Measurements from ENCODE around the gene ZNF501. TPM values are rescaled to one million over a fixed set of nuclear protein-coding genes. Genes with fewer than 3 reads are reported as not detected.
A peak's percentile ranks its signal among the peaks of the same experiment; 100 is the strongest.

The ZNF501 gene
- total and polyA plus RNA-seq, 2 donors (not counting 3 experiments of a cell fraction or from before 2014, with no cell fraction given) = 0.92 to 3.9 TPM

DNA sequence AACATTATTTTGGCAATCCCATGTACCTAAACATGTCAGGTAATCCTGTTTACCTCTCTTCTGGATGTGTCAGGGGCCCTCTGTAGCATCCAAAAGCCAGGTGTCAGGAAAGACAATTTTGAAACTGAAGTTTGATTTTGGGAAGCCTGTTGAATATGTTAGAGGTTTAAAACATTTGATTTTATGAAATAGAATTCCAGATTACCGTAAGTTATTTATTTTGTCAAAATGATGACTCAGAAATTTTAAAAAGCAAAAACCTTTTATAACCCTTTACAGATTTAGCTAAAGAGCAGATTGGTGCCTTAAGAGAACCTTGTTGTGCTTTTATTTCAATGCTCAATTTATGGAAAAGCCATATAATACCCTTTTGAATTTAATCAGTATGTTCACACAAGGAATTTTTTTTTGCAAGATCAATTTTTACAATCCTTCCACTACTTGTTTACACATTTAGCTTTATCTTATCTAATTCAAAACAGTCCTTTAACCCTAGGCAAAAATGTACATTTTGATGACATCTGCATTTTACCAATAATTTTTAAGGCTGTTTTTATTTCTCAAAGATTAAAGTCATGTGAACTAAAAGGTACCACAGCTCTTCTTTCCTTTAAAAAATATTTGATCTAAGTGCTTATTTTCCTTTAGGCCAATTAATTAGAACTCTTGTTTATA, 42.1 kb downstream of the ZNF501 start:
- H3K9me3 ChIP-seq (replicated peaks; ENCODE audit: control insufficient read depth, insufficient read depth, low read length) = no peaks in the 10 kb centered on the region
- no peaks in the 10 kb centered on the region for H3K9me1 ChIP-seq (replicated peaks; ENCODE audit: control insufficient read depth, extremely low read depth, insufficient read depth, low read length)
- H2AFZ ChIP-seq (ENCODE audit: low read depth, low read length) = no peak overlapping the region
- H3K9ac ChIP-seq (replicated peaks; ENCODE audit: extremely low read depth, insufficient read depth, low read length) = no peak overlapping the region
- dilution Hi-C loops (cut with MboI; ENCODE audit: extremely low pct_ligation_motif_present, low sequenced_read_pairs) = no loop called here
- DNase-seq (ENCODE audit: low read depth, low spot score) = no peak
- BruUV-seq (replicated peaks) = no TSS peak
- intact Hi-C loops (cut with micrococcal nuclease) = no loop called here
- H3K27ac ChIP-seq (ENCODE audit: insufficient read depth, low read depth, low read length) = no peak overlapping the region
- H4K20me1 ChIP-seq (replicated peaks; ENCODE audit: control insufficient read depth, extremely low read depth, insufficient read depth, low read length) = no peaks in the 10 kb centered on the region
- TF ChIP-seq POLR2A (IDR thresholded peaks at IDR 0.05; ENCODE audit: low read depth, low read length) (no peak), JUN (IDR thresholded peaks at IDR 0.05; ENCODE audit: borderline replicate concordance, insufficient read depth, insufficient read length, low read depth) (no peak), GATA2 (IDR thresholded peaks at IDR 0.05; ENCODE audit: insufficient read depth, insufficient read length, low read depth, low read length) (no peak), MYC (IDR thresholded peaks at IDR 0.05; ENCODE audit: low read depth, low read length) (no peak)
- no peaks in the 10 kb centered on the region for H3K27me3 ChIP-seq (ENCODE audit: control insufficient read depth in 2 of 2, insufficient read depth in 2 of 2, low read length in 2 of 2)
- peaks cover 45% of the 10 kb centered on the region for H3K79me2 ChIP-seq (ENCODE audit: control insufficient read depth, insufficient read depth, low read length)
- no peak overlapping the region for H3K4me2 ChIP-seq (ENCODE audit: insufficient read depth, low read length)
- H3K4me3 ChIP-seq (replicated peaks in 1 of 3; ENCODE audit: insufficient read depth in 1 of 3, low read depth in 1 of 3, low read length in 3 of 3) = no peak overlapping the region
- H3K36me3 ChIP-seq (ENCODE audit: control insufficient read depth in 2 of 2, extremely low read depth in 1 of 2, insufficient read depth in 2 of 2, low read length in 2 of 2) = no peaks in the 10 kb centered on the region
- ChIA-PET CTCF (no interaction called here), POLR2A (no interaction called here)
- no peaks in the 10 kb centered on the region for H3K4me1 ChIP-seq (ENCODE audit: control insufficient read depth, extremely low read depth, insufficient read depth, low read length)
- peak; percentile 67 for FAIRE-seq

DNA sequence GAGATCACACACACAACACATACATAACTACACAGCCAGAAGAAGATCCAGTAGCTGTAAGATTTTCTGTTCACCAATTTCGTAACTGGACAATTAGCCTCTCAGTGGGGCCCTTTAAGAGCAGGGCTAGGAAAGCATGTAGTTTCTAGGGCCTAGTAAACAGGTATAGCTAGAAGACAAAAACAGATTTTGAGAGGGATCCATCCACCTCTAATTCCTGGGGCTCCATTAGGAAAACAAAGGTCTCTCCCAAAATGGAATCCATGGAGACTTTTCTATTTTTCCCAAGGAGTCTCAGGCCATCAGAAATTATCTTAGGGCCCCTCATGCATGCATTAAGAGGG, 42.6 kb downstream of the ZNF501 start:
- no TSS peak for BruUV-seq (replicated peaks)
- CTCF ChIA-PET = no interaction called here
- peaks cover 43% of the 10 kb centered on the region for H3K79me2 ChIP-seq (ENCODE audit: control insufficient read depth, insufficient read depth, low read length)

More for the DNA sequence above, 42.6 kb downstream of the ZNF501 start:
- Histone ChIP-seq H3K4me3 (replicated peaks in 1 of 3; ENCODE audit: insufficient read depth in 1 of 3, low read depth in 1 of 3, low read length in 3 of 3) (no peak overlapping the region), H3K4me2 (ENCODE audit: insufficient read depth, low read length) (no peak overlapping the region), H3K4me1 (ENCODE audit: control insufficient read depth, extremely low read depth, insufficient read depth, low read length) (no peaks in the 10 kb centered on the region), H3K27me3 (ENCODE audit: control insufficient read depth in 2 of 2, insufficient read depth in 2 of 2, low read length in 2 of 2) (no peaks in the 10 kb centered on the region), H4K20me1 (replicated peaks; ENCODE audit: control insufficient read depth, extremely low read depth, insufficient read depth, low read length) (no peaks in the 10 kb centered on the region), H3K27ac (ENCODE audit: insufficient read depth, low read depth, low read length) (no peak overlapping the region), H3K9ac (replicated peaks; ENCODE audit: extremely low read depth, insufficient read depth, low read length) (no peak overlapping the region), H2AFZ (ENCODE audit: low read depth, low read length) (no peak overlapping the region), H3K9me1 (replicated peaks; ENCODE audit: control insufficient read depth, extremely low read depth, insufficient read depth, low read length) (no peaks in the 10 kb centered on the region), H3K9me3 (replicated peaks; ENCODE audit: control insufficient read depth, insufficient read depth, low read length) (no peaks in the 10 kb centered on the region), H3K36me3 (ENCODE audit: control insufficient read depth in 2 of 2, extremely low read depth in 1 of 2, insufficient read depth in 2 of 2, low read length in 2 of 2) (no peaks in the 10 kb centered on the region)
- DNase-seq (ENCODE audit: low read depth, low spot score) (no peak), FAIRE-seq (no peak)
- POLR2A ChIA-PET = no interaction called here
- dilution Hi-C loops (cut with MboI; ENCODE audit: extremely low pct_ligation_motif_present, low sequenced_read_pairs) (no loop called here), intact Hi-C loops (cut with micrococcal nuclease) (no loop called here)
- TF ChIP-seq MYC (IDR thresholded peaks at IDR 0.05; ENCODE audit: low read depth, low read length) (no peak), POLR2A (IDR thresholded peaks at IDR 0.05; ENCODE audit: low read depth, low read length) (no peak), EZH2 (IDR thresholded peaks at IDR 0.05; ENCODE audit: borderline replicate concordance, low read depth, low read length, severe bottlenecking) (no peak), JUN (IDR thresholded peaks at IDR 0.05; ENCODE audit: borderline replicate concordance, insufficient read depth, insufficient read length, low read depth) (no peak), POLR2AphosphoS5 (IDR thresholded peaks at IDR 0.05; ENCODE audit: insufficient read depth, low read depth, low read length) (no peak), GATA2 (IDR thresholded peaks at IDR 0.05; ENCODE audit: insufficient read depth, insufficient read length, low read depth, low read length) (no peak), FOS (IDR thresholded peaks at IDR 0.05; ENCODE audit: borderline replicate concordance, insufficient read depth, low read length) (no peak)
- TF ChIP-seq, protein P1, sequence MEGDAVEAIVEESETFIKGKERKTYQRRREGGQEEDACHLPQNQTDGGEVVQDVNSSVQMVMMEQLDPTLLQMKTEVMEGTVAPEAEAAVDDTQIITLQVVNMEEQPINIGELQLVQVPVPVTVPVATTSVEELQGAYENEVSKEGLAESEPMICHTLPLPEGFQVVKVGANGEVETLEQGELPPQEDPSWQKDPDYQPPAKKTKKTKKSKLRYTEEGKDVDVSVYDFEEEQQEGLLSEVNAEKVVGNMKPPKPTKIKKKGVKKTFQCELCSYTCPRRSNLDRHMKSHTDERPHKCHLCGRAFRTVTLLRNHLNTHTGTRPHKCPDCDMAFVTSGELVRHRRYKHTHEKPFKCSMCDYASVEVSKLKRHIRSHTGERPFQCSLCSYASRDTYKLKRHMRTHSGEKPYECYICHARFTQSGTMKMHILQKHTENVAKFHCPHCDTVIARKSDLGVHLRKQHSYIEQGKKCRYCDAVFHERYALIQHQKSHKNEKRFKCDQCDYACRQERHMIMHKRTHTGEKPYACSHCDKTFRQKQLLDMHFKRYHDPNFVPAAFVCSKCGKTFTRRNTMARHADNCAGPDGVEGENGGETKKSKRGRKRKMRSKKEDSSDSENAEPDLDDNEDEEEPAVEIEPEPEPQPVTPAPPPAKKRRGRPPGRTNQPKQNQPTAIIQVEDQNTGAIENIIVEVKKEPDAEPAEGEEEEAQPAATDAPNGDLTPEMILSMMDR (IDR thresholded peaks at IDR 0.05; ENCODE audit: extremely low read depth in 1 of 2, insufficient read depth in 1 of 2, low read depth in 1 of 2, low read length in 2 of 2) = no peak
- TF ChIP-seq, protein P2, sequence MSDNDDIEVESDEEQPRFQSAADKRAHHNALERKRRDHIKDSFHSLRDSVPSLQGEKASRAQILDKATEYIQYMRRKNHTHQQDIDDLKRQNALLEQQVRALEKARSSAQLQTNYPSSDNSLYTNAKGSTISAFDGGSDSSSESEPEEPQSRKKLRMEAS (IDR thresholded peaks at IDR 0.05; ENCODE audit: insufficient read depth, insufficient read length) = no peak

Measured in endothelial cell of umbilical vein (primary cell).